Measurements from ENCODE around the gene ABCC3.
"Not testable (repeated sequence)": the region's sequence is repeated elsewhere in the genome, so short reads cannot be mapped to it uniquely, and the experiment has no call there.

- not testable (repeated sequence) for TF ChIP-seq CTCF, POLR2A (IDR thresholded peaks at IDR 0.05)
Measured at GRCh38 chr17:50680543-50681262, 46.0 kb downstream of the ABCC3 start.
